ENCODE data around the gene AGPS. TPM values are rescaled to one million over a fixed set of nuclear protein-coding genes. Genes with fewer than 3 reads are reported as not detected.
"Not testable (repeated sequence)": the region's sequence is repeated elsewhere in the genome, so short reads cannot be mapped to it uniquely, and the experiment has no call there.

AGPS gene
- total RNA-seq, 1 experiment from 2014 or later: 67.6 TPM

DNA sequence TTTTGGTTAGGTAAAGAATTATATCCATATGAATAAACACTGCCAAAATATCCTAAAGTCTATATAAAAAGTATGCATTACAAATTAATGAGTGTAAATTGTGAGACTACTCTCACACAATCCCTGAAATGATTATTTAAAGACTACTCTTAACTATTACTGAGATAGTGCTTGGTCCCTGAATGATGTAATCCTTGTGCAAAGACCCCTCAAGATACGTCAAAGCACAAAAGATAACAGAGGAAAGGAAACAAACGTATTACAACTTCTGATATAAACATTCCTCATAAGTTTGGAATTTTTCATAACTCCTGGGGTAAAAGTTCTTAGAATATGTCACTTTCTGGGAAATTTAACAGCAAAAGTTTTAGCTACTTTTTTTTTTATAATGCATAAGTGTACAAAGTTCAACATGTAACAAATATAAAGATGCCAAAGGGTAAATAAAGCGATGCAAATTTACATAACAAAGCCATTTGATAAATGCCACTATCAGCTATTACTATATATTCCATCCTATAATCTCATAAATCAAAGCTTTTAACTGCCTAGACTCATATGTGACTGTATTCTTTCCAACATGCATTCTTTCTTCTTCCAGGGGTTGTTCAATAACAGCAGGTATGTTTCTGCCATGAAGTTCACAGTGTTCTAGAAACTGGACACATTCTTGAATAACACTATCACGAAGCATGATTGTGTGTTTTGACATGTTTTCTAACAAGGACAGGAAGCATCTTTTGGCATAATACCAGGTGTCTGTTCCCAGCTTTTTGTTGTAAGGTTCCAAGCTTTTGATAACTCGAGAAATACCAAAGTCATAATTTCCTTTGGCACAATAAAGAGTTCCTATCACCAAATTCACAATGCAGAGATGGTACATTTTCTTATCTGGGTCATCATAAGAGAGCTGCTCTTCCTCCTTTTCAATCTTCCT, 158.0 kb downstream of the AGPS start:
- no peak for DNase-seq (ENCODE audit: low spot score)

DNA sequence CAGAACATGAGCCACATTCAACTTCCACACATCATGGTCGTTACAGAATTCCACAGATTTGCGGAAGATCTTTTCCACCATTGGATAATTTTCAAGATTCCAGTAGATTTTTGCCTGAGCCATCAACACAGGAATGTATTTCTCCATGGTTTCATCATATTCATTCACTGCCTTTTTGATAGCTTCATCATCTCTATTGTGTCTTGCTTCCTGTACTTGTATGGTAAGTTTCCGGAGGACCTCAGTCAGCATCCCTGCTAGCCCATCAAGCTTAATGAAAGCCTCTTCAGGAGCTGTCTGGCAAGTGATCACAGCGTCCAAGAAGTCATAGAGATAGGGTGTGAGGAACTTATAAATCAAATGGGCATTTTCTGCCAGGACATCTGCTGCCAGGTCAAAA, 158.8 kb downstream of the AGPS start:
- DNase-seq (ENCODE audit: low spot score): not testable (repeated sequence)

DNA sequence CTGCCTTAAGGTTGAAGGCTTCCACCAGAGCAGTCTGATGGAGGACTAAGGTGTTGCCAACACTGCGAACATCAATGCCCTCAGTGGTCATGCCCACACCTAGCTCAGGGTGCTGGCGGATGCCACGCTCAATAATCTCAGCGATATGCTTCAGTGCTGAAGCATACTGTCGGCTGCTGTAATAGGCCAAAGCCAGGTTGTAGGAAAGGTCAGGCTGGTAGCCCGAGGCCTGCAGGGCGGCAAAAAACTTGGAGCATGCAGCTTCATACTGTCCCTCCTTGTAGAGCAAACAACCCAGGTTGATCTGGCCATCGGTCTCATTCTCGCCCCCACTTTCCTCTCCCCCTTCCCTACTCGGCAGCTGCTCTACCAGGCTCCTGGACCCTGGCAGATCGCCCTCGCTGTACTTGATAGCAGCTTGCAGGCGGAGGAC, 159.4 kb downstream of the AGPS start:
- DNase-seq (ENCODE audit: low spot score): no peak

DNA sequence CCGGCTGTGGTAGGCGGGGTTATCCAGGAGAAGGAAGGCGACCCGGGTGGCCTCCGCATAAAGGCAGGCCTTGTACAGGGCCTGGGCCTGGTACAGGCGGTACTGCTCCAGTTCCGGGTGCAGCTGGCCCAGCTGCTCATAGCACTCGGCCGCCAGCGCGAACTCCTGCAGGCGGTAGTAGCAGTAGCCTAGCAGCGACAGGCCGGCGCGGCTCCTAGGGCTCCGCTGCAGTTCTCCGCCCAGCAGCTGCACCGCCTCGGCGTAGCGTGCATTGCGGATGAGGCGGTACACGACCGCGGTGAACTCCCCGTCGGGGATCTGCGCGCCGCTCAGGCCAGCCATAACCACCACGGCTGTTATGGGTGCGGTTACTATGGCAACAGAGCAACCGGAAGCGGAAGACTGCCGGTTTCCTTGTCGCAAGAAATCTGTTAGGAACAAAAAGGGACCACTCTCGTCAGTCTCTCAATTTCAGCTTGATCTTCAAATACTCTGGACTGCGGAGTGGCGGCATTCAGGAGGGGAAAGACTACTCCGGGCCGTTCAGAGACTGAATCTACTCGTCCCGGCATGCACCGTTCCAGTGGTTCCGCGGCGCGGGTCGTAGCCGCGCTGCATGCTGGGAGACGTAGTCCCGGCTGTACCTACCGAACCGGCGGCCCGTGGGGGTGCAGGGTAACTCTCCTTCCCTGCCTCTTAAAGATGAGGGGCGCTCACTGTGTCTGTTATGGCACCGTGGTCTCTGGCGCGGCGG, 160.0 kb downstream of the AGPS start:
- peak; percentile 83 for DNase-seq (ENCODE audit: low spot score)

DNA sequence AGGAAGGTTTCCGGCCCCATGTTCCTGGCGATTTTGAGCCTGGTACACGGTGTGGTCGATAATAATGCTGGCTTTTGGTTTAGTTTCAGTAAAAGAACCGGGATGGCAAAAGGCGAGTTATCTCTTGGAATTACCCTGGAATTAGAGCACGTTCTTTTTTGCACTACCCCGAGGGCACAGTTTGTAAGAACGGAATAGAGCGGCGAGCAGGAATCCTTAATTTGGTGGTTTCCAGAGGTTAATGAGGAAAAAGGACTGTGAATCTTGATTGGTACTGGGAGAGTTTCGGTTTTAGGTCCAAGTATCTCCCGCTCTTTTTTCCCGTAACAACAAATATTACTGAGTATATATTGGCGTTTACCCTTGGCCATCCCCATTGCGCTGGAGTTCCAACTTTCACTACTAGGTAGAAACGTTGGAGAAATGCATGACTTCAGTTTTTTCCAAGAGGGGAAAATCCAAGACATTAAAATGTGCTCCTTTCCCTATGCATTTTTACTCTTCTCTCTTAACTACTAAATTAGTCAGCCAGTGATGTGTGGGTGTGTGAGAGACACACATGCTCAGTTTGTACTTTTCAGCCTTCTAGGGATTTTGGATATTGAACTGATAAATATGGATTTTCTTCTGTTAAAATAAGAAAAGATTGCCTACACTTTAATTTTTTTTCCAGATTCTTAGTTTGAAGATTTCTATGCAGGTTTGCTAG, 160.8 kb downstream of the AGPS start:
- peak; percentile 18 for DNase-seq (ENCODE audit: low spot score)

DNA sequence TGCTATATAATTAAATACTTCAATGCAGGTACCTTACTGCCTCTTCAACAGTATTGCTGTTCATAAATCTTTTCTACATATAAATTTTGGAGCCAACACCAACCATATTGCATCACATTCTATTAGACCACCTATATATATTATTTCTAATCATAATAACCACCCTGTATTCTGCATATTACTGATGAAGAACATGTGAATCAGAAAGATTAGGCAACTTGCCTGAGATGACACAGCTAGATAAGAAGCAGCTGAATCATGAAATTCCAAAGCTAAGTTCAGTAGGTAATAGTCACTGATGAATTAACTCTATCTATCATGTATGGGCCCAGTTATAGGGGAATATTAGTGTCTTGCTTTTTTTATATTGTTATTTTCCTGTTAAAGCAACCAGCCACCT, 161.8 kb downstream of the AGPS start:
- no peak for DNase-seq (ENCODE audit: low spot score)

DNA sequence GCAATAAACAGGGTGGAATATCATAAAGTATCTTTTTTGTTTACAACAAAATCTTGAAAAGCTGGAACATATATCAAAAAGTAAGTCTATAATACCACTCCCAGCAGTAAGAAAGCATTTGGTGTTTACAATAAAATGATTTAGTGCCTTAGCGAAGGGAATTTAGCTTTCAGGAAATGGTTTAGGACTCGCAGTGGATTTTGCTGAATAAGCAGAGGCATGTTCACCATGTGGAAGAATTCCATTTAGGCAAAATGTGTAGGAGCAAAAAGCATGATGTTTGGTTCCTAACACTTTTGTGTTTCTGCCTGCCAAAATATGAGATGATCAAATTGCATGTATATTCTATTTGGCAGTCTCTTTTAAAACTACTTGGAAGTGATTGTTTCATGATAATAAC, 163.6 kb downstream of the AGPS start:
- DNase-seq (ENCODE audit: low spot score): no peak

DNA sequence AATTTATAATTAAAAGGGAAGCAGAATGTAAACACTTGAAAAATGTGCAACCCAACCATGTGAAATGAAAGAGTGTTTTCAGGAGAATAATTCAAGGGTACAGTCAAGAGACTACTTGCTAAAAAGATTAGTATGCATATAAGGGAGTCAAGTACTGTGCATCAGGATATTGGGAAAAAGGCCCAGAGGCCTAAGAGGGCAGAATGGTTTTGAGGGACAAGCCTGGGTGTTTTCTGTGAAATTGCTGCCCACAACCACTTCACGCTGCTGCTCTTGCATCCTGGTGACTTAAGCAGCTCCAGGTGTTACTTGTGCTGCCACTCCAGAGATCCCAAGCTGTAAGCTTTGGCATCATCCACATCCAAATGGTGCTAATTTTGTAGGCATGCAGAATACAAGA, 165.2 kb downstream of the AGPS start:
- DNase-seq (ENCODE audit: low spot score): no peak

DNA sequence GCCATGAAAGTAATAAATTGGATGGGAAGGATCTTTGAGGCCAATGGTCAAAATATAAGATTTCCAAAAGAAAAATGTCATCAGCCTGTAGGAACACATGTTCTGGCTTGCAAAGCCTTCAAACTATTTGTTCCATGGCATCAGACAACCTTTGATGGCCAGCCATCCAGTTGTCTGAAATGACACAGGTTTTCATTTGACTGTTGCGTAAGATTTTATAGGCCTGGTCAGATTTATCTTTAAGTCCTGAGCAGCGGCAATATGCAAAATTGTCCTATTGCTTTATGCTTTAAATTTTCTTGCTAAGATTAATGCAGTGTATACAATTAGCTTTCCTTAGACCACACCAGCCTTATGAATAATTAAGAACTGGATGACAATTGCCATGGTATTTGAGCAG, 167.1 kb downstream of the AGPS start:
- no peak for DNase-seq (ENCODE audit: low spot score)

DNA sequence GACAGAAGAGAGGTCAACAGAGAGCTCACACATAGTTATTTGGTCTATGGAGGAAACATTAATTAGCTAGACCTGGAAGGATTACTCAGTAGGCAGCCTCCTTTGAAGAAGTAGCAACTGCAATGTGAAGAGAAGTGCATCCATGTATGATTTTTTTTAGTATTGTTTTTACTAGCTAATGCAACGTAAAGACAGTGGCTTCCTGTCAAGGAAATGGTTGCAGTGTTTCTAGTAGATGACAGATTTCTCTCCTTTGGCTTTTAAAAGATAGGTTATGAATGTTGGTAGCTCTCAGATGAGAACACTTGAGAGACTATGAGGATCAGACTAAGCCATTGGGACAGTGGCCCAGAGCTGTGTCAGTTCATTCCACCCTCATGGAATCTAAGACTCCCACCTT, 175.8 kb downstream of the AGPS start:
- no peak for DNase-seq (ENCODE audit: low spot score)

DNA sequence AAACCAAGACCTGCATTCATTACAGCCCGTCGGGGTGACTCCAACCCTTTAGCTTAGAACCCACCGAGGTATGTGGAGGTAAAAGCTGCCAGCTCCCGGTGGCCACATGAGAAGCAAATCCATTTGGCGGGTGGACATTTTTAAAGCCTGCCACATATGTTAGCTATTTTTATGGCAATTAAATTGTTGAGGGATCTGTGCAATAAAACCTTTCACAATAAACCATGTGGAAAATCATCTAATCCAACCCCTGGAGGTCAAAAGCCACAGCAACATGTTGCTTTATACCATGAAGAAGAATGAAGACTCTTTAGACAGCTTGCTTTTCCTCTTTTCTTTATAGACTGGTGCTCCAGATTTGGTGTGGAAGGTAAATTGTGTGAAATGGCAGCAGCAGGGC, 176.3 kb downstream of the AGPS start:
- no peak for DNase-seq (ENCODE audit: low spot score)

DNA sequence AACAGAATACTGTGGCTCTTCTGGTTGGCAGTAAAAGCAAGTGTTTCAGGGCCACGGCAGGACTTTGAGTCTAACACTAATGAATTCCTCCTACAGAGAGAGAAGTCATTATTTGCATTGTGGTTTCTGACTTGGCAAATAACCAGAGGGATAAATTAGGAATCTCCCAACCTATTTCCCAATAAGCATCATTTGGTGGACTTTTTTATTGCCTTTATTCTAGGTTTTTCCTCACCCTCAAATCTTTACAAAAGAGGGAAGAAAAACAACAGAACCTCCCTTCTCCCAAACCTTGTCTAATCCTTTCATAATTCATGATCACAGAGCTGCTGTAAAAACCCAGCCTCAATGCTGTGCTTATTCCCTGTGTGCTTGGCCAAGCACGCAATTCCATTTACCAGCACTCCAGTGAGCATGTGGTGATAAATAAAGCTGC, 179.7 kb downstream of the AGPS start:
- no peak for DNase-seq (ENCODE audit: low spot score)

DNA sequence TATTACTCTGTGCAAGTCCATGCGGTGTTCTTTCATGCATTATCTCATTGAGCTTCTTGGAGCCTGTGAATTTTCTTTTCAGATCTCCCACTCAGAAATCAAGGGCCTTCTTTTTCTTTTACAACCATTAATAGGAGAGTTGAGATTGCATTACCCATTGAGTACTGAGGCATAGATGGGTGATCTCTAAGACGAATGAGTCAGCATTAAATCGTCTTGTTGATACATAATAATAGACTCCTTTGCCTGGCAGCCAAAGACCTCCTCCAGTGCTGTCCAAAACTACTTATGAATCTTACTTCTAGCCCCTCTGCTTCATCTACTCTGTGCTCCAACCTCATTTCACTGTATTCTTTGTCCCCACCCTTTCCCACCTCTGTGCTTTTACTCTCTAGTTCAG, 180.5 kb downstream of the AGPS start:
- DNase-seq (ENCODE audit: low spot score): no peak

DNA sequence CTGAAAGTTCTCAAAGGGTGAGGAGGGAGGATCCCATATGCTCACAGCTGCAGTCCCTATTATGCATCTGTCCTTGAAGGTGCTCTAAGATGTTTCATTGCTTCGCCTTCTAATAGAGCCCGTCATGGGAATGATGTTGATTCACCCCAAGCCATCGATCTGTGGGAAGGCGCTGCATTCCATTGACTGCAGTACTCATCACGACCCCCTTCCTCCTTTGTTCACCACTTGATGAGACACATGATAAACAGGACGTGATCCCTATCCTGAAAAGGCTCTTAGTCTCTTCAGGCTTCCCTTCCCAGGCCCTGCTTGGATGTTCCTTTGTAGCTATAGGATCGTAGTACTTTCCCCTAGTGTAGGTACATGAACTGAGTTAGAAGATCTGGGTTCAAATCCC, 181.8 kb downstream of the AGPS start:
- DNase-seq (ENCODE audit: low spot score): no peak

DNA sequence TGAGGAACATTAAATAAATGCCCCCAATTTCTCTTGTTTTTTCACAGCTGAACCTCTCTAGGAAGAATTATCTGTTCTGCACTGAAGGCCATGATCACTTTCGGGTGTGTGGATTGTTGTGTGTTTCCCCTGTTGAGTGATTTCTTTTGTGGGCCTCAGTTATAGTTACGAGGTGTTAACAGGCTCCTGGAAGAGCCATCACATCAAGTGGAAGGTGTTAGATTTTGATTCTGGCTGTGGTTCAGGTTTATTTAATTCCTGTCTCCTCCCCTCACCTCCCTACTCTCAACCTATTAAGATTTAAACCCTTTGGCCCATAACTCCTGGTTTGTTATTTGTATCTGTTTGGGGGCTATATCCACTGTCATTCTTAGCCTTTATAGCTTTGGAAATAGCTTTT, 182.8 kb downstream of the AGPS start:
- no peak for DNase-seq (ENCODE audit: low spot score)

DNA sequence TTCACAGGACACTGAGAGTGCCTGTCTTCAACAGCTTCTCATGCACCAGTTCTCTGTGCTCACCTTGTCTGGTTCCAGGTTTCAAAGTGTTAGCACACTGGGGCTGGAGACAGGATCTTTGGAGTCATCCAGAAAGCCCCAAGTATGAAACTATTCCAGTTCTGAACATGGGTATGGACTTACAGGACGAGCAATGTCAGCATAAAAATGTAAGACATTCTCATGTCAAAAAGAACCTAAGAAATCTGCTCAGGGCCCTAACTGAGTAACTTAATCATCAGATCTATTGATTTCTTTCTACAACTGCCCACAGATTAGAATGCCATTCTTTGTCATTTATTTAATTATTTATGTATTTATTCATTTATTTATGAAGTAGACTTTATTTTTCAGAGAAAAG, 184.5 kb downstream of the AGPS start:
- no peak for DNase-seq (ENCODE audit: low spot score)

DNA sequence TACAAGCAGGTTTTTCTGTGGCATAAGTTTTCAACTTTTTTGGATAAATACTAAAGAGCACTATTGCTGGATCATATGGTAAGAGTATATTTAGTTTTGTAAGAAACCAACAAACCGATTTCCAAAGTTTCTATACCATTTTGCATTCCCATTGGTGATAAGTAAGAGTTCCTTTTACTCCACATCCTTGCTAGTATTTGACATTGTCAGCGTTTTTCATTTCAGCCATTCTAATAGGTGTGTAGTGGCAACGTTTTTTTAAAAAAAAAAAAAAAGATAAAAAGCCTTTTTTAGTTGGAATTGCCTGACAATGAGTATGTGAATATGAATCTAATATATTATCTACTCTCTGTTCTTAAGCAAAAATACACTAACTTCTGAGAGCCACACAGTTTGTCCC, 185.9 kb downstream of the AGPS start:
- DNase-seq (ENCODE audit: low spot score): no peak

DNA sequence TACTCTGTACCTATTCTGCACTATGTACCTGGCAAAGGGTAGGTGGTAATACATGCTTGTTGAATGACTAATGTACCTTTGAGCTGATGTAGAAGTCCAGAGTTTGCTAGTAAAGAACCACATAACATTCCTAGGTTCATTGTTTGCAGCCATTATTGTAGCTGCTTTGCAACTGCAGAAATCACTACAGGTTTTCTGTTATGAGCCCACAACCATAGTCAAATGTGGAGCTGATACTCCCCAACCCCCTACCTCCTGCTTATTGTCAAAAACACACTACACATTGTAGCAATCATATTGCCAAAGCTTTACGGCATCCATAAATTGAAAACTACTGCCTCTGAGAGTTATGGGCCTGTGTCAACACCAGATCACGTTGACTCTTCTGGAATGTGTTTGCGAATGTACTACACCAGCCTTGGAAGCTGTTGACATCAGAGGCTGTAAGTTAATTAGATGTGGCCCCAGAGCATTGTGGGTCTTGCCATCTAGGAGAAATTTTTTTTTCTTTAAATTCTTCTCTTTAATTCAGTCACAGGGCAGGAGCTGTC, 187.0 kb downstream of the AGPS start:
- no peak for DNase-seq (ENCODE audit: low spot score)

DNA sequence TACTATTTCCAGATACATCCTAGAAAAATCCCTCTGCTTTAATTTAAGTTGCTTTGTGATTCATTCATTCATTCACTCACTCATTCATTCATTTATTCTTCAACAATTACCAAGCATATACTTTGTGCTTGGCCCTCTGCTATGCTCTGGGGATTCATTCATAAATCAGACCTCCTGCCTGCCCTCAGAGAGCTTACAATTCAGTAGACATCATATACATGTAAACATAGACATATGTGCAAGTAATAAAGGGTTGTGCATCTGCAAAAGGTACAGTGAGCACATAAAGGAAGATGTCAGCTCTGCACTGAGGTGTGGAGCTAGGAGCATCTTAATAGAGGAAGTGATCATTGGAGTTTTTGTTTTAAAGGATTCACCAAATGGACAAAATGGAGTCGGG, 189.4 kb downstream of the AGPS start:
- no peak for DNase-seq (ENCODE audit: low spot score)

DNA sequence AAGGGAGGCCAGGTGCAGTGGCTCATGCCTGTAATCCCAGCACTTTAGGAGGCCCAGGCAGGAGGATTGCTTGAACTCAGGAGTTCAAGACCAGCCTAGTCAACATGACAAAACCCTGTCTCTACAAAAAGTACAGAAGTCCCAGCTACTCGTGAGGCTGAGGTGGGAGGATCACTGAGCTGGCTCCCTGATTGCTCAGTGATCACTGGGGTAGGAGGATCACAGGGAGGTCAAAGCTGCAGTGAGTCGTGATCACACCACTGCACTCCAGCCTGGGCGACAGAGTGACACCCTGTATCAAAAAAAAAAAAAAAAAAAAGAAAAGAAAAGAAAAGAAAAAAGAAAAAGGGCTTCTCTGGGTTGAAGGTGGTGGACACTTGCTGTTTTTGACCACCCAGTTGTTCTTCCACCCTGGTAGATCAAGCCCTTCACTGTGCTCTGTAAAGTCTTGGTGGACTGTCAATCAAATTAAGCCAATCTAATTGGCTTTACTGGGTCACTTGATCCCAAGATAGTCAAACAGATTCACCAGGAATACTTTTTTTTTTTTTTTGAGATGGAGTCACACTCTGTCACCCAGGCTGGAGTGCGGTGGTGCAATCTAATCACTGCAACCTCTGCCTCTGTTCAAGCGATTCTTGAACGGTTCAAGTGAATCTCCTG, 191.6 kb downstream of the AGPS start:
- DNase-seq (ENCODE audit: low spot score): no peak

DNA sequence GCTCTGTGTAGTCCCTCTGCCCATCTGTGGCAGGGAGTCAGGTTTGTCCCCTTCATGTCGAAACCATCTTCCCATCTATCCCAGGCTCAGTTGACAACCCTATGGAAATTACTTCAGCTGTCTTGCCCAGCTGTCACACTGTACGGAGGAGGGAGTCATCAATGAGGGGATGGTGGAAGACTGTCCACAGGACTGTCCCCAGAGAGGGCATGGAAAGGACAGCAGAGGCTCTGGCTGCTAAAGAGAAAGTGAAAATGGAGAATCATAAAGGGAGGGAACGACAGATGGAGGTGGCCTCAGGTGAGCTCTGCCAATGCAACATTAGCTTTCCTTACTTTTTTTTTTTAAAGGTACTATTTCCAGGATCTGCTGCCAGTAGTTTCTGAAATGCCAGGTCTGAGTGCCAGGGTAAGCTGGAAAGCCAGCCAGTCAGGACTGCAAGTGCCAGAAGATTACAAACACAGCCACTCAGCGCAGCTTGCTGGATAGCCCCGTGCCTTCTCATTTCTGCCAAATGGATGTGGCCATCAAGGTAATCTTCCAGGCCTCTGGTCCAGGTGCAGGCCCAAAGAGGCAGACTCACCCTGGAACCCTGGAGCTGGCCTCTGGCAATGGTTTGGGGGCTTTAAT, 192.8 kb downstream of the AGPS start:
- no peak for DNase-seq (ENCODE audit: low spot score)

All from A172 (cell line).